B cell (primary cell): ENCODE data around the gene PRRC2A. TPM values are rescaled to one million over a fixed set of nuclear protein-coding genes. Genes with fewer than 3 reads are reported as not detected.

ENCODE experiments used
- ATAC-seq: fragments of 200-7000 bp; cut with Tn5 transposase; one replicate; pipeline ENCODE4 v1.10.0; 2021; ENCODE audit warnings: low read depth, mild to moderate bottlenecking, moderate number of reproducible peaks, moderate library complexity
- CTCF ChIA-PET: fragments of 350-600 bp; sonication (Branson Sonifier 250); formaldehyde crosslinking; loops from one replicate; lab custom pipeline; 2021; ENCODE audit warnings: antibody characterized with exemption, inconsistent platforms; lab: Charles Lee
- POLR2A ChIA-PET: fragments of 350-600 bp; sonication (Branson Sonifier 250); formaldehyde crosslinking; loops from one replicate; lab custom pipeline; 2021; ENCODE audit warnings: antibody characterized with exemption; lab: Charles Lee
- DNase-seq: peaks from one replicate; pipeline ENCODE4 v3.0.0; 2013
- H2AFZ ChIP-seq: 2 replicates; pipeline ENCODE4 v1.6.1; 2012; ENCODE audit warnings: mild to moderate bottlenecking, low read depth, low read length; ENCODE audit not compliant: insufficient read depth, poor library complexity, severe bottlenecking
- H3K27ac ChIP-seq, 2 donors: 1 replicate in 1 of 2; 2 replicates in 1 of 2; pipeline ENCODE4 v1.5.1; 2012 to 2013; ENCODE audit warnings: low read length in 2 of 2, mild to moderate bottlenecking in 2 of 2, moderate library complexity in 1 of 2
- H3K27me3 ChIP-seq, 4 experiments: fragments of 200-600 bp in 1 of 4; sonication (generic) in 1 of 4; replicated peaks in 1 of 4; 1 replicate in 2 of 4; 2 replicates in 2 of 4; pipeline versions ENCODE4 v1.6.1 to v1.7.0; 2013 to 2016; ENCODE audit warnings: low read length in 3 of 4, mild to moderate bottlenecking in 2 of 4, mixed read lengths in 1 of 4, moderate library complexity in 1 of 4; ENCODE audit not compliant: insufficient read depth in 4 of 4, control insufficient read depth in 3 of 4; ENCODE audit errors: control extremely low read depth in 1 of 4
- H3K36me3 ChIP-seq, 2 experiments: replicated peaks in 1 of 2; 1 replicate in 1 of 2; 2 replicates in 1 of 2; pipeline versions ENCODE4 v1.6.1 to v1.7.1; 2013; ENCODE audit warnings: low read length in 1 of 2; ENCODE audit not compliant: insufficient read depth in 2 of 2, control insufficient read depth in 1 of 2; ENCODE audit errors: control extremely low read depth in 1 of 2, extremely low read depth in 1 of 2
- H3K4me1 ChIP-seq, 2 donors: fragments of 200-600 bp in 1 of 2; sonication (generic) in 1 of 2; 1 replicate in 1 of 2; 2 replicates in 1 of 2; pipeline versions ENCODE4 v1.5.1 to v1.6.1; 2013 to 2017; ENCODE audit warnings: low read length in 2 of 2; ENCODE audit not compliant: control insufficient read depth in 2 of 2, insufficient read depth in 2 of 2
- H3K4me2 ChIP-seq: replicated peaks from 2 replicates; pipeline ENCODE3; 2012; ENCODE audit warnings: mild to moderate bottlenecking, low read depth, low read length; ENCODE audit not compliant: poor library complexity, severe bottlenecking
- H3K4me3 ChIP-seq, 5 experiments: fragments of 200-600 bp in 1 of 5; sonication (generic) in 1 of 5; 1 replicate in 3 of 5; 2 replicates in 2 of 5; pipeline versions ENCODE4 v1.5.1 to v1.7.0; 2011 to 2016; ENCODE audit warnings: low read length in 4 of 5, mild to moderate bottlenecking in 4 of 5, low read depth in 2 of 5, control low read depth in 1 of 5, moderate library complexity in 1 of 5; ENCODE audit not compliant: insufficient read depth in 1 of 5; ENCODE audit errors: control extremely low read depth in 1 of 5, extremely low read depth in 1 of 5
- H3K79me2 ChIP-seq: fragments of 200-600 bp; sonication (generic); one replicate; pipeline ENCODE4 v1.6.0; 2016; ENCODE audit warnings: low read length; ENCODE audit not compliant: control insufficient read depth, insufficient read depth
- H3K9ac ChIP-seq: fragments of 200-600 bp; sonication (generic); 2 replicates; pipeline ENCODE4 v1.6.1; 2017; ENCODE audit warnings: mild to moderate bottlenecking, low read length, moderate library complexity
- H3K9me3 ChIP-seq, 3 donors: one replicate each; pipeline versions ENCODE4 v1.6.1 to v1.7.1; 2013; ENCODE audit warnings: low read length in 2 of 3; ENCODE audit not compliant: control insufficient read depth in 2 of 3, insufficient read depth in 1 of 3; ENCODE audit errors: control extremely low read depth in 1 of 3
- H4K20me1 ChIP-seq: 2 replicates; pipeline ENCODE4 v1.6.0; 2012; ENCODE audit warnings: mild to moderate bottlenecking, low read length; ENCODE audit not compliant: insufficient read depth, control insufficient read depth, poor library complexity, severe bottlenecking
- H3K27ac Mint-ChIP-seq: one replicate; pipeline ENCODE4 v1.8.0; 2021; ENCODE audit warnings: mixed read lengths
- H3K27me3 Mint-ChIP-seq: one replicate; pipeline ENCODE4 v1.8.0; 2021; ENCODE audit warnings: mixed read lengths
- H3K4me1 Mint-ChIP-seq: one replicate; pipeline ENCODE4 v1.8.0; 2021; ENCODE audit warnings: mixed read lengths
- H3K4me3 Mint-ChIP-seq: one replicate; pipeline ENCODE4 v1.8.0; 2021; ENCODE audit warnings: mixed read lengths
- H3K9me3 Mint-ChIP-seq: one replicate; pipeline ENCODE4 v1.8.0; 2022; ENCODE audit warnings: mixed read lengths; ENCODE audit not compliant: insufficient read depth
- CTCF ChIP-seq: fragments of 200-600 bp; IDR thresholded peaks from one replicate; pipeline ENCODE4 v1.8.0; 2022; ENCODE audit warnings: antibody characterized with exemption, mild to moderate bottlenecking
- EZH2 ChIP-seq: IDR thresholded peaks from 2 replicates; pipeline ENCODE4 v1.6.1; 2012; ENCODE audit warnings: borderline replicate concordance, low read depth, mild to moderate bottlenecking, moderate library complexity, low read length; ENCODE audit not compliant: insufficient read depth, poor library complexity, severe bottlenecking
- WGBS: methylation state at CpG from one replicate; pipeline ENCODE4 v1.1.5; 2013; ENCODE audit warnings: missing lambda C conversion rate; ENCODE audit not compliant: insufficient coverage; 5-methylcytosine and 5-hydroxymethylcytosine counted together
- intact Hi-C: fragments of 100-400 bp; cut with micrococcal nuclease; formaldehyde crosslinking; loops from one replicate; pipeline ENCODE4 v1.10.0; 2022
- polyA plus RNA-seq: library from polyadenylated mRNA; depleted of rRNA; stranded (reverse); fragments of >200 nt; gene quantifications from 2 replicates; pipeline ENCODE4 v1.2.3, GENCODE V29; 2012
- total RNA-seq, 2 donors: library from RNA; stranded (reverse); fragments of 120-200 nt in 1 of 2; gene quantifications; 1 replicate in 1 of 2; 2 replicates in 1 of 2; pipeline versions ENCODE4 v1.2.3 to v1.2.4, GENCODE V29; 2013 to 2022

Gene PRRC2A
- total and polyA plus RNA-seq, 2 donors (not counting 1 experiment from before 2014, with no cell fraction given) = 153 to 265 TPM

GRCh38 chr6:31572041-31572911 is 48.2 kb upstream of the PRRC2A start, which contains the start of gene LTA:
TSS of gene LTA (plus strand) at chr6:31572289. CDS start at chr6:31572743, 454 bp downstream.
- H3K4me1 ChIP-seq = peaks cover 82 to 98% of the 10 kb centered on the region in 2 donors
- peaks cover 95% of the 10 kb centered on the region for H3K79me2 ChIP-seq
- ChIA-PET POLR2A (interaction anchor here (35.3 to 42.6 kb wide), 2 partner anchors 6 to 13 kb away, joined by 1450 read pairs; partner anchors contain the start of genes ATP6V1G2, LST1, LTA and LTB), CTCF (interaction anchor here (0.8 to 35.3 kb wide), 6 partner anchors 11 to 42 kb away, joined by 3 to 2241 read pairs (median 617); partner anchors contain the start of genes ATP6V1G2, LST1, LTA and LTB)
- Mint-ChIP-seq H3K27me3 (no peaks in the 10 kb centered on the region), H3K9me3 (no peaks in the 10 kb centered on the region), H3K4me1 (peaks cover 96% of the 10 kb centered on the region), H3K27ac (peak within 1 kb of the TSS; percentile 93), H3K4me3 (peak within 1 kb of the TSS; percentile 89)
- TF ChIP-seq EZH2 (no peak), CTCF (no peak)
- intact Hi-C loops = loop anchor here (1.0 kb wide), 2 partner anchors 9 to 12 kb away; no protein-coding TSS in a partner anchor
- H3K27me3 ChIP-seq = no peaks in the 10 kb centered on the region
- peaks cover 2 to 10% of the 10 kb centered on the region in 2 experiments for H3K36me3 ChIP-seq
- peak within 1 kb of the TSS; percentile 88 for H3K4me2 ChIP-seq
- H2AFZ ChIP-seq = peak within 1 kb of the TSS; percentile 85
- DNase-seq (peak; percentile 87), ATAC-seq (peak; percentile 37)
- no peaks in the 10 kb centered on the region for H3K9me3 ChIP-seq
- H3K27ac ChIP-seq = peak within 1 kb of the TSS; percentile 80 to 89
- H3K4me3 ChIP-seq = peak within 1 kb of the TSS; percentile 50 to 68 (median 60)
- H3K9ac ChIP-seq = peak within 1 kb of the TSS; percentile 74
- peaks cover 10% of the 10 kb centered on the region for H4K20me1 ChIP-seq
- under 1% methylated on average over 19 of the region's 27 CpGs for WGBS
